GM23338 (cell line): ENCODE data around the gene EDARADD. TPM values are rescaled to one million over a fixed set of nuclear protein-coding genes. Genes with fewer than 3 reads are reported as not detected.
A peak's percentile ranks its signal among the peaks of the same experiment; 100 is the strongest.
"Not testable (repeated sequence)": the region's sequence is repeated elsewhere in the genome, so short reads cannot be mapped to it uniquely, and the experiment has no call there.

ENCODE experiments used
- ATAC-seq: fragments of 200-7000 bp; cut with Tn5 transposase; 3 replicates; pipeline ENCODE4 v1.9.1; 2020
- DNase-seq: peaks from one replicate; pipeline ENCODE4 v3.0.0-alpha.2; 2015; ENCODE audit warnings: low spot score
- H2AFZ ChIP-seq: fragments of 200-600 bp; sonication (generic); 2 replicates; pipeline ENCODE4 v1.8.0; 2016; ENCODE audit warnings: antibody characterized with exemption, mild to moderate bottlenecking, moderate library complexity
- H3F3A ChIP-seq: fragments of 200-600 bp; sonication (generic); replicated peaks from 2 replicates; pipeline ENCODE4 v1.8.0; 2017; ENCODE audit warnings: antibody characterized with exemption, mixed run types, low read depth
- H3K27ac ChIP-seq: fragments of 200-600 bp; sonication (generic); 2 replicates; pipeline ENCODE4 v1.6.1; 2016; ENCODE audit warnings: low read depth
- H3K27me3 ChIP-seq: fragments of 200-600 bp; sonication (generic); 2 replicates; pipeline ENCODE4 v1.8.0; 2016; ENCODE audit warnings: mild to moderate bottlenecking, mixed run types, moderate library complexity; ENCODE audit not compliant: insufficient read depth
- H3K36me3 ChIP-seq: fragments of 200-600 bp; sonication (generic); 2 replicates; pipeline ENCODE4 v1.8.0; 2016; ENCODE audit warnings: mild to moderate bottlenecking; ENCODE audit not compliant: insufficient read depth
- H3K4me1 ChIP-seq: fragments of 200-600 bp; sonication (generic); 2 replicates; pipeline ENCODE4 v1.8.0; 2016; ENCODE audit warnings: mild to moderate bottlenecking, moderate library complexity; ENCODE audit not compliant: insufficient read depth
- H3K4me2 ChIP-seq: fragments of 200-600 bp; sonication (generic); 2 replicates; pipeline ENCODE4 v1.7.1; 2017; ENCODE audit warnings: mixed run types
- H3K4me3 ChIP-seq: fragments of 200-600 bp; sonication (generic); 2 replicates; pipeline ENCODE4 v1.6.1; 2016; ENCODE audit warnings: mixed run types
- H3K79me2 ChIP-seq: fragments of 200-600 bp; sonication (generic); replicated peaks from 2 replicates; pipeline ENCODE4 v1.8.0; 2017; ENCODE audit warnings: mild to moderate bottlenecking; ENCODE audit not compliant: insufficient read depth
- H3K9me2 ChIP-seq: fragments of 200-600 bp; sonication (generic); 2 replicates; pipeline ENCODE4 v1.8.0; 2017; ENCODE audit not compliant: insufficient read depth
- H4K20me1 ChIP-seq: fragments of 200-600 bp; sonication (generic); replicated peaks from 2 replicates; pipeline ENCODE4 v1.8.0; 2017; ENCODE audit warnings: mild to moderate bottlenecking; ENCODE audit not compliant: insufficient read depth
- H3K27ac Mint-ChIP-seq: 2 replicates; pipeline ENCODE4 v1.8.0; 2020; ENCODE audit warnings: inconsistent platforms, mild to moderate bottlenecking, moderate library complexity, mixed read lengths
- H3K27me3 Mint-ChIP-seq: 3 replicates; pipeline ENCODE4 v1.8.0; 2022; ENCODE audit warnings: low read depth, mild to moderate bottlenecking, moderate library complexity, mixed read lengths, inconsistent platforms; ENCODE audit not compliant: insufficient read depth, poor library complexity
- H3K36me3 Mint-ChIP-seq: 3 replicates; pipeline ENCODE4 v1.8.0; 2021; ENCODE audit warnings: low read depth, mild to moderate bottlenecking, inconsistent platforms, moderate library complexity, mixed read lengths
- H3K4me1 Mint-ChIP-seq: 3 replicates; pipeline ENCODE4 v1.8.0; 2020; ENCODE audit warnings: mild to moderate bottlenecking, inconsistent platforms, mixed read lengths
- H3K4me3 Mint-ChIP-seq: 3 replicates; pipeline ENCODE4 v1.8.0; 2021; ENCODE audit warnings: moderate library complexity, mild to moderate bottlenecking, inconsistent platforms, mixed read lengths
- H3K9me3 Mint-ChIP-seq: 3 replicates; pipeline ENCODE4 v1.8.0; 2020; ENCODE audit warnings: moderate library complexity, mild to moderate bottlenecking, inconsistent platforms, mixed read lengths
- EZH2 ChIP-seq: fragments of 200-600 bp; sonication (generic); IDR thresholded peaks from one replicate; pipeline ENCODE4 v1.8.0; 2017; ENCODE audit warnings: antibody characterized with exemption, mild to moderate bottlenecking, low read depth; ENCODE audit not compliant: unreplicated experiment
- JUNB ChIP-seq: IDR thresholded peaks from one replicate; pipeline ENCODE4 v1.6.1; 2016; ENCODE audit warnings: antibody characterized with exemption; ENCODE audit not compliant: unreplicated experiment
- NANOG ChIP-seq: IDR thresholded peaks from 2 replicates; pipeline ENCODE4 v1.6.1; 2016; ENCODE audit warnings: antibody characterized with exemption, borderline replicate concordance
- POLR2AphosphoS5 ChIP-seq: IDR thresholded peaks from 2 replicates; pipeline ENCODE4 v1.6.1; 2016; ENCODE audit warnings: antibody characterized with exemption, low read depth
- STAT1 ChIP-seq: IDR thresholded peaks from one replicate; pipeline ENCODE4 v1.6.1; 2016; ENCODE audit warnings: antibody characterized with exemption; ENCODE audit not compliant: unreplicated experiment
- ZNF114 ChIP-seq: fragments of 250-450 bp; sonication (Bioruptor Pico); IDR thresholded peaks from 2 replicates; pipeline ENCODE4 v1.5.0; 2020; ENCODE audit warnings: mild to moderate bottlenecking, moderate library complexity
- ZNF331 ChIP-seq: fragments of 250-450 bp; sonication (Bioruptor Pico); IDR thresholded peaks from 2 replicates; pipeline ENCODE4 v1.5.0; 2020; ENCODE audit warnings: low read depth, mild to moderate bottlenecking, moderate library complexity
- polyA plus RNA-seq: library from polyadenylated mRNA; unstranded; fragments of >200 nt; fragmentation: Nextera tagmentation; extraction: Ambion mirVana; gene quantifications from 2 replicates; pipeline ENCODE4 v1.2.1, GENCODE V29; 2016
- total RNA-seq: library from RNA; depleted of rRNA; stranded (reverse); fragments of >200 nt; shearing (Covaris generic); gene quantifications from 2 replicates; pipeline ENCODE4 v1.2.3, GENCODE V29; 2014
- TF ChIP-seq, protein P1 (sequence below), 2 experiments: fragments of 200-600 bp in 1 of 2; sonication (generic) in 1 of 2; conservative IDR thresholded peaks; 2 replicates each; pipeline versions ENCODE4 v1.5.1 to v1.6.1; 2016 to 2017; ENCODE audit warnings: antibody characterized with exemption in 2 of 2, low read depth in 2 of 2, mild to moderate bottlenecking in 2 of 2, moderate library complexity in 1 of 2

EDARADD gene
- total and polyA plus RNA-seq, 2 experiments from 2014 or later = 3.7 to 4.4 TPM

DNA sequence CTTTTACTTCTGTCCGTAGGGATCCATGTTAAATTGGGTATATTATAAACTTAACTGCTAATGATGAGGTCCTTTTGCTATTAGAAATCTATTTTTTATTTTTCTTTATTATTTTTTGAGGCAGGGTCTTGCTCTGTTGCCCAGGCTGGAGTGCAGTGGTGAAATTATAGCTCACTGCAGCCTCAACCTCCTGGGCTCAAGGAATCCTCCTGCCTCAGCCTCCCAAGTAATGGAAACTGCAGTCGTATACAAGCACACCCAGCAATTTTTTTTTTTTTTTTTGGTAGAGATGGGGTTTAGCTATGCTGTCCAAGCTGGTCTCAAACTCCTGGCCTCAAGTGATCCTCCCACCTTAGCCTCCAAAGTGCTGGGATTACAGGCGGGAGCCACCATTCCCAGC is 95.1 kb downstream of the EDARADD start:
- DNase-seq, H3K27ac ChIP-seq, H3K4me3 Mint-ChIP-seq, H4K20me1 ChIP-seq, H3K27me3 Mint-ChIP-seq, H3K36me3 Mint-ChIP-seq, H3K79me2 ChIP-seq, H3K9me3 Mint-ChIP-seq, H3K36me3 ChIP-seq, H3K27ac Mint-ChIP-seq, H3F3A ChIP-seq, H3K27me3 ChIP-seq, H3K4me2 ChIP-seq, ATAC-seq, H3K4me1 ChIP-seq, H3K9me2 ChIP-seq, H2AFZ ChIP-seq, H3K4me3 ChIP-seq: not testable (repeated sequence)
- H3K4me1 Mint-ChIP-seq = peaks cover 14% of the 10 kb centered on the region

DNA sequence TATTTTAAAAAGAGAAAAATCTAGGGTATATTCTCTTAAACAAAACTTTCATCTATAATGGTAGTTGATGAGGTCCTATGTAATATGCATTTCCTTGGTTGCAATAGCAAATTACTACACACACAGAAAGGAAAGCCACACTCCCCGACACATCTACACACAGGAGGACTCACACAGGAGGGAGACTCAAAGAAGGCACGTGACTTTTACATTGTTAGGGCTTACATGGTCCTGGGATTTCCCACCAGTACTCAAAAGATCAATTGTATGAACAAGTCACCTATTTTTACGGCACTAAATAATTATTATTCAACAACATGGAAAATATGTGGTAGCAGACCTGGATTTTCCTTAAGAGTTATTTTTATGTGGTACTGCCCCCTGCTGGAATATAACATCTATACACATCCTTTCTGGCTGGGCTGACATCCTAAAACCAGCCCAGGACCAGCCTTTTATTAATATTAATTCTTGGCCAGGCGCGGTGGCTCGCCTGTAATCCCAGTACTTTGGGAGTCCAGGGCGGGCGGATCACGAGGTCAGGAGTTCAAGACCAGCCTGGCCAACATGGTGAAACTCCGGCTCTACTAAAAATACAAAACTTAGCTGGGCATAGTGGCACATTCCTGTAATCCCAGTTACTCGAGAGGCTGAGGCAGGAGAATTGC is 95.8 kb downstream of the EDARADD start:
- Mint-ChIP-seq H3K36me3 (no peaks in the 10 kb centered on the region), H3K27ac (no peak overlapping the region), H3K27me3 (peaks cover 2% of the 10 kb centered on the region), H3K9me3 (peaks cover 3% of the 10 kb centered on the region; the same call in 1 of the 3 replicates), H3K4me1 (peaks cover 21% of the 10 kb centered on the region), H3K4me3 (no peak overlapping the region)
- peak; percentile 30; the same call in 2 of the 3 replicates for ATAC-seq
- Histone ChIP-seq H3F3A (no peaks in the 10 kb centered on the region), H3K4me3 (no peak overlapping the region), H3K27ac (no peak overlapping the region), H4K20me1 (no peaks in the 10 kb centered on the region), H3K27me3 (no peaks in the 10 kb centered on the region), H2AFZ (no peak overlapping the region), H3K4me1 (peaks cover 15% of the 10 kb centered on the region), H3K79me2 (no peaks in the 10 kb centered on the region), H3K4me2 (no peak overlapping the region), H3K36me3 (no peaks in the 10 kb centered on the region), H3K9me2 (no peaks in the 10 kb centered on the region)
- DNase-seq = peak; percentile 82
- TF ChIP-seq STAT1 (no peak), NANOG (no peak), EZH2 (no peak)
- TF ChIP-seq, protein P1, sequence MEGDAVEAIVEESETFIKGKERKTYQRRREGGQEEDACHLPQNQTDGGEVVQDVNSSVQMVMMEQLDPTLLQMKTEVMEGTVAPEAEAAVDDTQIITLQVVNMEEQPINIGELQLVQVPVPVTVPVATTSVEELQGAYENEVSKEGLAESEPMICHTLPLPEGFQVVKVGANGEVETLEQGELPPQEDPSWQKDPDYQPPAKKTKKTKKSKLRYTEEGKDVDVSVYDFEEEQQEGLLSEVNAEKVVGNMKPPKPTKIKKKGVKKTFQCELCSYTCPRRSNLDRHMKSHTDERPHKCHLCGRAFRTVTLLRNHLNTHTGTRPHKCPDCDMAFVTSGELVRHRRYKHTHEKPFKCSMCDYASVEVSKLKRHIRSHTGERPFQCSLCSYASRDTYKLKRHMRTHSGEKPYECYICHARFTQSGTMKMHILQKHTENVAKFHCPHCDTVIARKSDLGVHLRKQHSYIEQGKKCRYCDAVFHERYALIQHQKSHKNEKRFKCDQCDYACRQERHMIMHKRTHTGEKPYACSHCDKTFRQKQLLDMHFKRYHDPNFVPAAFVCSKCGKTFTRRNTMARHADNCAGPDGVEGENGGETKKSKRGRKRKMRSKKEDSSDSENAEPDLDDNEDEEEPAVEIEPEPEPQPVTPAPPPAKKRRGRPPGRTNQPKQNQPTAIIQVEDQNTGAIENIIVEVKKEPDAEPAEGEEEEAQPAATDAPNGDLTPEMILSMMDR (conservative IDR thresholded peaks at IDR 0.05; ENCODE audit: low read depth in 2 of 2) = peak; percentile 63 to 75

GRCh38 chr1:236491469-236492136 is 97.5 kb downstream of the EDARADD start:
- Histone ChIP-seq H3K36me3 (no peaks in the 10 kb centered on the region), H4K20me1 (no peaks in the 10 kb centered on the region), H3K79me2 (no peaks in the 10 kb centered on the region), H3K9me2 (no peaks in the 10 kb centered on the region), H3K4me1 (peaks cover 15% of the 10 kb centered on the region), H3F3A (no peaks in the 10 kb centered on the region), H3K27me3 (no peaks in the 10 kb centered on the region), H2AFZ (no peak overlapping the region), H3K4me2 (no peak overlapping the region), H3K27ac (no peak overlapping the region), H3K4me3 (no peak overlapping the region)
- Mint-ChIP-seq H3K9me3 (peaks cover 3% of the 10 kb centered on the region; the same call in 1 of the 3 replicates), H3K27me3 (peaks cover 4% of the 10 kb centered on the region), H3K36me3 (no peaks in the 10 kb centered on the region), H3K27ac (no peak overlapping the region), H3K4me1 (peaks cover 22% of the 10 kb centered on the region), H3K4me3 (no peak overlapping the region)
- no peak for ATAC-seq
- TF ChIP-seq JUNB (no peak), ZNF114 (no peak), NANOG (no peak), POLR2AphosphoS5 (no peak), ZNF331 (no peak), STAT1 (no peak), EZH2 (no peak)
- DNase-seq = no peak
